PFSK-1 (cell line): ENCODE measurements around the gene GOLGA5.

Experiments
- FOXP2 ChIP-seq: optimal IDR thresholded peaks from 2 replicates; pipeline ENCODE3; 2011; ENCODE audit warnings: borderline replicate concordance, control low read depth, inconsistent platforms; ENCODE audit not compliant: insufficient read depth; ENCODE audit errors: extremely low read length, extremely low read depth
- POLR2AphosphoS5 ChIP-seq: IDR thresholded peaks from 2 replicates; pipeline ENCODE4 v1.6.1; 2012; ENCODE audit warnings: low read depth, mild to moderate bottlenecking, control low read depth, low read length, moderate library complexity
- REST ChIP-seq, 2 experiments: IDR thresholded peaks; 2 replicates each; pipeline versions ENCODE4 v1.6.1 to v1.8.0; 2011 to 2012; ENCODE audit warnings: low read depth in 2 of 2, low read length in 2 of 2, control low read depth in 1 of 2, inconsistent platforms in 1 of 2, mild to moderate bottlenecking in 1 of 2, moderate library complexity in 1 of 2; ENCODE audit not compliant: insufficient read depth in 1 of 2
- SIN3A ChIP-seq: IDR thresholded peaks from 2 replicates; pipeline ENCODE4 v1.6.1; 2012; ENCODE audit warnings: mild to moderate bottlenecking, low read length, moderate library complexity, borderline replicate concordance; ENCODE audit not compliant: insufficient read depth
- TAF1 ChIP-seq: IDR thresholded peaks from 2 replicates; pipeline ENCODE4 v1.6.1; 2012; ENCODE audit warnings: low read length, control low read depth, borderline replicate concordance; ENCODE audit not compliant: insufficient read depth

The GOLGA5 gene

GRCh38 chr14:92751819-92752218 is 42.3 kb upstream of the GOLGA5 start:
- TF ChIP-seq REST (IDR thresholded peaks at IDR 0.05; ENCODE audit: insufficient read depth in 1 of 2, low read depth in 2 of 2, low read length in 2 of 2) (no peak), SIN3A (no peak), POLR2AphosphoS5 (no peak), TAF1 (no peak), FOXP2 (no peak)

GRCh38 chr14:92753250-92753649 is 40.9 kb upstream of the GOLGA5 start:
- no peak for TF ChIP-seq REST (IDR thresholded peaks at IDR 0.05; ENCODE audit: insufficient read depth in 1 of 2, low read depth in 2 of 2, low read length in 2 of 2)
- no peak for TF ChIP-seq SIN3A
- TF ChIP-seq FOXP2 = no peak
- TF ChIP-seq TAF1 = no peak
- no peak for TF ChIP-seq POLR2AphosphoS5

- TF ChIP-seq POLR2AphosphoS5 (no peak), TAF1 (no peak), REST (IDR thresholded peaks at IDR 0.05; ENCODE audit: insufficient read depth in 1 of 2, low read depth in 2 of 2, low read length in 2 of 2) (no peak), SIN3A (no peak), FOXP2 (no peak)
These were observed 39.1 kb upstream of the GOLGA5 start for GRCh38 chr14:92754966-92755365.

- TF ChIP-seq TAF1 = no peak
- TF ChIP-seq SIN3A = no peak
- TF ChIP-seq FOXP2 = no peak
- no peak for TF ChIP-seq REST (IDR thresholded peaks at IDR 0.05; ENCODE audit: insufficient read depth in 1 of 2, low read depth in 2 of 2, low read length in 2 of 2)
- TF ChIP-seq POLR2AphosphoS5 = no peak
These were observed 38.6 kb upstream of the GOLGA5 start for GRCh38 chr14:92755495-92755894.

- TF ChIP-seq FOXP2 (no peak), POLR2AphosphoS5 (no peak), REST (IDR thresholded peaks at IDR 0.05; ENCODE audit: insufficient read depth in 1 of 2, low read depth in 2 of 2, low read length in 2 of 2) (no peak), TAF1 (no peak), SIN3A (no peak)
These were observed 37.7 kb upstream of the GOLGA5 start for GRCh38 chr14:92756446-92756845.
